Ovary (tissue), 3 donors: ENCODE data around the gene CFC1B.
"Not testable (repeated sequence)": the region's sequence is repeated elsewhere in the genome, so short reads cannot be mapped to it uniquely, and the experiment has no call there.

Experiments
- POLR2A ChIP-seq: fragments of 450-650 bp; IDR thresholded peaks from one replicate; pipeline ENCODE4 v1.6.1; 2017; ENCODE audit warnings: antibody characterized with exemption, mild to moderate bottlenecking, moderate library complexity
- TF ChIP-seq, protein P1 (sequence below), 3 donors: fragments of 450-650 bp in 2 of 3; fragments of 200-600 bp in 1 of 3; IDR thresholded peaks; one replicate each; pipeline versions ENCODE4 v1.5.1 to v1.8.0; 2016 to 2022; ENCODE audit warnings: antibody characterized with exemption in 3 of 3, mild to moderate bottlenecking in 1 of 3
- donor health status: DM: no; HTN: no; CAD: no.

DNA sequence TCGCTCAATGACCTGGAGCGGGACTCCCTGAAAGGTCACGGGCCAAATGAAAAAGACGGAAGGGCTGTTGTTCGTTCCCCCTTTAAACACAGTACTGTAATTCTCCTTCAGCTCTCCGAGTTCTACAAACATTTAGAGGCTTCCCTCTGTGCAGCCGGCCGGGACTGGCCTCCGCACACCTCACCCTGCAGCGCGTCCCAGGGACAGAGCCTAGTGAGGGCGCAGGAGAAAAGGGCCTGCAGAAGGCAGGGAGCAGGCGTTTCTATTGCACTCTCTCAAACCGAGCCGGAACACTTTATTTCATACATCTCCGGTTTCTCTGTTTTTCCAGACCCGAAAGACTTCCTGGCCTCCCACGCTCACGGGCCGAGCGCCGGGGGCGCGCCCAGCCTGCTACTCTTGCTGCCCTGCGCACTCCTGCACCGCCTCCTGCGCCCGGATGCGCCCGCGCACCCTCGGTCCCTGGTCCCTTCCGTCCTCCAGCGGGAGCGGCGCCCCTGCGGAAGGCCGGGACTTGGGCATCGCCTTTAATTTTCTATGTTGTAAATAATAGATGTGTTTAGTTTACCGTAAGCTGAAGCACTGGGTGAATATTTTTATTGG is 6.4 kb downstream of the CFC1B start:
- TF ChIP-seq, protein P1, sequence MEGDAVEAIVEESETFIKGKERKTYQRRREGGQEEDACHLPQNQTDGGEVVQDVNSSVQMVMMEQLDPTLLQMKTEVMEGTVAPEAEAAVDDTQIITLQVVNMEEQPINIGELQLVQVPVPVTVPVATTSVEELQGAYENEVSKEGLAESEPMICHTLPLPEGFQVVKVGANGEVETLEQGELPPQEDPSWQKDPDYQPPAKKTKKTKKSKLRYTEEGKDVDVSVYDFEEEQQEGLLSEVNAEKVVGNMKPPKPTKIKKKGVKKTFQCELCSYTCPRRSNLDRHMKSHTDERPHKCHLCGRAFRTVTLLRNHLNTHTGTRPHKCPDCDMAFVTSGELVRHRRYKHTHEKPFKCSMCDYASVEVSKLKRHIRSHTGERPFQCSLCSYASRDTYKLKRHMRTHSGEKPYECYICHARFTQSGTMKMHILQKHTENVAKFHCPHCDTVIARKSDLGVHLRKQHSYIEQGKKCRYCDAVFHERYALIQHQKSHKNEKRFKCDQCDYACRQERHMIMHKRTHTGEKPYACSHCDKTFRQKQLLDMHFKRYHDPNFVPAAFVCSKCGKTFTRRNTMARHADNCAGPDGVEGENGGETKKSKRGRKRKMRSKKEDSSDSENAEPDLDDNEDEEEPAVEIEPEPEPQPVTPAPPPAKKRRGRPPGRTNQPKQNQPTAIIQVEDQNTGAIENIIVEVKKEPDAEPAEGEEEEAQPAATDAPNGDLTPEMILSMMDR (IDR thresholded peaks at IDR 0.05) = not testable (repeated sequence)
- not testable (repeated sequence) for TF ChIP-seq POLR2A
